Activated B cell treated with CpG ODN at 0.5 μM for 24 hours (primary cell): ENCODE data around the gene EMC1. TPM values are rescaled to one million over a fixed set of nuclear protein-coding genes. Genes with fewer than 3 reads are reported as not detected.
"Not testable (repeated sequence)": the region's sequence is repeated elsewhere in the genome, so short reads cannot be mapped to it uniquely, and the experiment has no call there.

Experiments used
- ATAC-seq: fragments of 200-7000 bp; cut with Tn5 transposase; one replicate; pipeline ENCODE4 v1.10.0; 2021; ENCODE audit warnings: low read depth, mild to moderate bottlenecking, moderate library complexity
- CTCF ChIA-PET: fragments of 350-600 bp; sonication (Branson Sonifier 250); formaldehyde crosslinking; loops from one replicate; lab custom pipeline; 2021; ENCODE audit warnings: antibody characterized with exemption; lab: Charles Lee
- POLR2A ChIA-PET: fragments of 350-600 bp; sonication (Branson Sonifier 250); formaldehyde crosslinking; loops from one replicate; lab custom pipeline; 2021; ENCODE audit warnings: antibody characterized with exemption; lab: Charles Lee
- DNase-seq: peaks from one replicate; pipeline ENCODE4 v3.0.0; 2022
- H3K27ac Mint-ChIP-seq: one replicate; pipeline ENCODE4 v1.8.0; 2020; ENCODE audit warnings: mixed read lengths
- H3K27me3 Mint-ChIP-seq: one replicate; pipeline ENCODE4 v1.8.0; 2021; ENCODE audit warnings: mixed read lengths
- H3K36me3 Mint-ChIP-seq: one replicate; pipeline ENCODE4 v1.8.0; 2021; ENCODE audit warnings: low read depth, mixed read lengths
- H3K4me1 Mint-ChIP-seq: one replicate; pipeline ENCODE4 v1.8.0; 2021; ENCODE audit warnings: mixed read lengths
- H3K4me3 Mint-ChIP-seq: one replicate; pipeline ENCODE4 v1.8.0; 2020; ENCODE audit warnings: mild to moderate bottlenecking, mixed read lengths
- H3K9me3 Mint-ChIP-seq: one replicate; pipeline ENCODE4 v1.8.0; 2020; ENCODE audit warnings: mixed read lengths
- CTCF ChIP-seq: fragments of 200-600 bp; IDR thresholded peaks from one replicate; pipeline ENCODE4 v1.8.0; 2022; ENCODE audit warnings: antibody characterized with exemption, mild to moderate bottlenecking
- intact Hi-C: fragments of 100-400 bp; cut with micrococcal nuclease; formaldehyde crosslinking; loops from one replicate; pipeline ENCODE4 v1.15.1; 2024
- total RNA-seq: library from RNA; stranded (reverse); gene quantifications from 2 replicates; pipeline ENCODE4 v1.2.3, GENCODE V29; 2022

EMC1 gene
- total RNA-seq, 1 donor from 2014 or later = 42.7 TPM

GRCh38 chr1:19219451-19219850 lies 31.9 kb downstream of the EMC1 start:
- Mint-ChIP-seq H3K27me3 (no peaks in the 10 kb centered on the region), H3K9me3 (no peaks in the 10 kb centered on the region), H3K27ac (peak overlapping the region; percentile 9), H3K4me3 (no peak overlapping the region), H3K36me3 (peaks cover 80% of the 10 kb centered on the region), H3K4me1 (peaks cover 4% of the 10 kb centered on the region)
- ChIA-PET CTCF (no interaction called here), POLR2A (interaction anchor here (1.8 kb wide), 1 partner anchor 9 kb away, joined by 8 read pairs; no protein-coding TSS in a partner anchor)
- intact Hi-C loops = no loop called here
- TF ChIP-seq CTCF = no peak
- ATAC-seq (no peak), DNase-seq (no peak)

GRCh38 chr1:19216585-19216984 lies 34.7 kb downstream of the EMC1 start:
- DNase-seq, H3K27ac Mint-ChIP-seq, H3K4me1 Mint-ChIP-seq, H3K4me3 Mint-ChIP-seq, intact Hi-C loops, H3K9me3 Mint-ChIP-seq, H3K27me3 Mint-ChIP-seq, CTCF ChIA-PET, ATAC-seq: not testable (repeated sequence)
- POLR2A ChIA-PET = interaction anchor here (0.6 kb wide), 1 partner anchor 29 kb away, joined by 6 read pairs; no protein-coding TSS in a partner anchor
- peaks cover 69% of the 10 kb centered on the region for H3K36me3 Mint-ChIP-seq

- H3K9me3 Mint-ChIP-seq = no peaks in the 10 kb centered on the region
- H3K4me1 Mint-ChIP-seq = peaks cover 30% of the 10 kb centered on the region
- ChIA-PET CTCF (no interaction called here), POLR2A (no interaction called here)
- ATAC-seq = no peak
- no peak overlapping the region for H3K27ac Mint-ChIP-seq
- no peak for DNase-seq
- TF ChIP-seq CTCF = no peak
- intact Hi-C loops = loop anchor here (5.0 kb wide), 2 partner anchors 274 to 1294 kb away; partner anchors contain the start of genes CAPZB and MUL1
- no peaks in the 10 kb centered on the region for H3K27me3 Mint-ChIP-seq
- H3K4me3 Mint-ChIP-seq = no peak overlapping the region
- H3K36me3 Mint-ChIP-seq = peaks cover 54% of the 10 kb centered on the region
Measured at GRCh38 chr1:19213580-19213979, 37.7 kb downstream of the EMC1 start.

- no peaks in the 10 kb centered on the region for H3K9me3 Mint-ChIP-seq
- TF ChIP-seq CTCF = no peak
- CTCF ChIA-PET = no interaction called here
- no peak overlapping the region for H3K27ac Mint-ChIP-seq
- POLR2A ChIA-PET = interaction anchor here (2.2 to 3.7 kb wide), 2 partner anchors 29 to 39 kb away, joined by 7 to 22 read pairs; partner anchors contain the start of genes EMC1 and MRTO4
- DNase-seq (no peak), ATAC-seq (no peak)
- peaks cover 46% of the 10 kb centered on the region for H3K36me3 Mint-ChIP-seq
- peaks cover 42% of the 10 kb centered on the region for H3K4me1 Mint-ChIP-seq
- H3K4me3 Mint-ChIP-seq = no peak overlapping the region
- intact Hi-C loops = loop anchor here (5.0 kb wide), 2 partner anchors 275 to 1295 kb away; partner anchors contain the start of genes CAPZB and MUL1
- H3K27me3 Mint-ChIP-seq = no peaks in the 10 kb centered on the region
Measured at GRCh38 chr1:19212167-19212566, 39.2 kb downstream of the EMC1 start.

- POLR2A ChIA-PET = interaction anchor here (0.9 to 3.7 kb wide), 4 partner anchors 9 to 40 kb away, joined by 4 to 22 read pairs (median 8); partner anchors contain the start of genes EMC1 and MRTO4
- Mint-ChIP-seq H3K27ac (peak overlapping the region; percentile 97), H3K27me3 (no peaks in the 10 kb centered on the region), H3K4me1 (peaks cover 49% of the 10 kb centered on the region), H3K4me3 (peak overlapping the region; percentile 95), H3K36me3 (peaks cover 44% of the 10 kb centered on the region), H3K9me3 (no peaks in the 10 kb centered on the region)
- no peak for TF ChIP-seq CTCF
- CTCF ChIA-PET = interaction anchor here (0.9 to 1.0 kb wide), 2 partner anchors 30 to 40 kb away, joined by 3 read pairs; partner anchors contain the start of genes EMC1 and MRTO4
- intact Hi-C loops = loop anchor here (1.0 to 5.0 kb wide), 6 partner anchors 40 to 1296 kb away; partner anchors contain the start of genes ALDH4A1, CAPZB, EMC1 and IFFO2
- no peak for ATAC-seq
- DNase-seq = no peak
Measured at GRCh38 chr1:19210772-19211549, 40.4 kb downstream of the EMC1 start.
